ENCODE results near the gene MLPH. TPM values are rescaled to one million over a fixed set of nuclear protein-coding genes. Genes with fewer than 3 reads are reported as not detected.

Gene MLPH
- total RNA-seq, 2 donors from 2014 or later = 0.75 to 1.0 TPM

GRCh38 chr2:237525559-237526157 lies 38.6 kb downstream of the MLPH start:
- Mint-ChIP-seq H3K27ac (no peak overlapping the region), H3K9me3 (no peaks in the 10 kb centered on the region), H3K4me3 (no peak overlapping the region), H3K36me3 (ENCODE audit: low read depth) (no peaks in the 10 kb centered on the region), H3K27me3 (ENCODE audit: insufficient read depth) (no peaks in the 10 kb centered on the region), H3K4me1 (peaks cover 2% of the 10 kb centered on the region)
- WGBS, 2 experiments (ENCODE audit: insufficient coverage in 1 of 2, insufficient read length in 1 of 2) = 92 to 95% methylated on average over 11 to 17 of the region's 17 CpGs
- Histone ChIP-seq H3K9ac (ENCODE audit: extremely low read depth, low read length, poor library complexity, severe bottlenecking) (no peak overlapping the region), H3K27me3 (ENCODE audit: control insufficient read depth, insufficient read depth, low read length, poor library complexity, severe bottlenecking) (no peaks in the 10 kb centered on the region), H3K9me3 (ENCODE audit: control insufficient read depth, low read length) (no peaks in the 10 kb centered on the region), H3K4me1 (ENCODE audit: control insufficient read depth, insufficient read depth, low read length) (no peaks in the 10 kb centered on the region), H3K27ac (ENCODE audit: low read depth, low read length) (no peak overlapping the region), H3K36me3 (ENCODE audit: control insufficient read depth, insufficient read depth, low read length) (no peaks in the 10 kb centered on the region), H3K4me3 (ENCODE audit: low read length) (no peak overlapping the region)
- DNase-seq = no peak
- TF ChIP-seq, protein P1, sequence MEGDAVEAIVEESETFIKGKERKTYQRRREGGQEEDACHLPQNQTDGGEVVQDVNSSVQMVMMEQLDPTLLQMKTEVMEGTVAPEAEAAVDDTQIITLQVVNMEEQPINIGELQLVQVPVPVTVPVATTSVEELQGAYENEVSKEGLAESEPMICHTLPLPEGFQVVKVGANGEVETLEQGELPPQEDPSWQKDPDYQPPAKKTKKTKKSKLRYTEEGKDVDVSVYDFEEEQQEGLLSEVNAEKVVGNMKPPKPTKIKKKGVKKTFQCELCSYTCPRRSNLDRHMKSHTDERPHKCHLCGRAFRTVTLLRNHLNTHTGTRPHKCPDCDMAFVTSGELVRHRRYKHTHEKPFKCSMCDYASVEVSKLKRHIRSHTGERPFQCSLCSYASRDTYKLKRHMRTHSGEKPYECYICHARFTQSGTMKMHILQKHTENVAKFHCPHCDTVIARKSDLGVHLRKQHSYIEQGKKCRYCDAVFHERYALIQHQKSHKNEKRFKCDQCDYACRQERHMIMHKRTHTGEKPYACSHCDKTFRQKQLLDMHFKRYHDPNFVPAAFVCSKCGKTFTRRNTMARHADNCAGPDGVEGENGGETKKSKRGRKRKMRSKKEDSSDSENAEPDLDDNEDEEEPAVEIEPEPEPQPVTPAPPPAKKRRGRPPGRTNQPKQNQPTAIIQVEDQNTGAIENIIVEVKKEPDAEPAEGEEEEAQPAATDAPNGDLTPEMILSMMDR (conservative IDR thresholded peaks at IDR 0.05) = no peak

GRCh38 chr2:237527233-237527632 lies 40.2 kb downstream of the MLPH start:
- Histone ChIP-seq H3K9me3 (ENCODE audit: control insufficient read depth, low read length) (no peaks in the 10 kb centered on the region), H3K36me3 (ENCODE audit: control insufficient read depth, insufficient read depth, low read length) (no peaks in the 10 kb centered on the region), H3K4me1 (ENCODE audit: control insufficient read depth, insufficient read depth, low read length) (no peaks in the 10 kb centered on the region), H3K27ac (ENCODE audit: low read depth, low read length) (no peak overlapping the region), H3K4me3 (ENCODE audit: low read length) (no peak overlapping the region), H3K27me3 (ENCODE audit: control insufficient read depth, insufficient read depth, low read length, poor library complexity, severe bottlenecking) (no peaks in the 10 kb centered on the region), H3K9ac (ENCODE audit: extremely low read depth, low read length, poor library complexity, severe bottlenecking) (no peak overlapping the region)
- TF ChIP-seq, protein P1 (conservative IDR thresholded peaks at IDR 0.05) = no peak
- 94 to 95% methylated on average over 9 to 11 of the region's 11 CpGs for WGBS, 2 experiments (ENCODE audit: insufficient coverage in 1 of 2, insufficient read length in 1 of 2)
- Mint-ChIP-seq H3K27me3 (ENCODE audit: insufficient read depth) (peaks cover 3% of the 10 kb centered on the region), H3K36me3 (ENCODE audit: low read depth) (no peaks in the 10 kb centered on the region), H3K27ac (no peak overlapping the region), H3K4me1 (peaks cover 11% of the 10 kb centered on the region), H3K9me3 (no peaks in the 10 kb centered on the region), H3K4me3 (no peak overlapping the region)
- DNase-seq = no peak

DNA sequence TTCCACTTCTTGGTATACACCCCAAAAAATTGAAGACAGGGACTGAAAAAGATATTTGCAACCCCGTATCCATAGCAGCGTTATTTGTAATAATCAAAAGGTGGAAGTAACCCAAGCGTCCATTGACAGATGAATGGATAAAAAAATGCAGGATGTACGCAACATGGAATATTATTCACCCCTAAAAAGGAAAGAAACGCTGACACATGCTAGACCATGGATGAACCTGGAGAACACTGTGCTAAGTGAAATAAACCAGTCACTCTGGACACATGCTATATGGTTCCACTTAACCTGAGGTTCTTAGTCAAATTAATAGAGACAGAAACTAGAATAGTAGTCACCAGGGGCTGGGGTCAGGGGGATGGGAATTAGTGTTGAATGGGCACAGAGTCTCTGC lies 40.7 kb downstream of the MLPH start:
- Histone ChIP-seq H3K4me3 (ENCODE audit: low read length) (no peak overlapping the region), H3K9me3 (ENCODE audit: control insufficient read depth, low read length) (no peaks in the 10 kb centered on the region), H3K4me1 (ENCODE audit: control insufficient read depth, insufficient read depth, low read length) (no peaks in the 10 kb centered on the region), H3K27me3 (ENCODE audit: control insufficient read depth, insufficient read depth, low read length, poor library complexity, severe bottlenecking) (no peaks in the 10 kb centered on the region), H3K36me3 (ENCODE audit: control insufficient read depth, insufficient read depth, low read length) (no peaks in the 10 kb centered on the region), H3K9ac (ENCODE audit: extremely low read depth, low read length, poor library complexity, severe bottlenecking) (no peak overlapping the region), H3K27ac (ENCODE audit: low read depth, low read length) (no peak overlapping the region)
- WGBS, 2 experiments (ENCODE audit: insufficient coverage in 1 of 2, insufficient read length in 1 of 2) = 97 to 100% methylated on average over 4 to 5 of the region's 5 CpGs
- H3K27me3 Mint-ChIP-seq (ENCODE audit: insufficient read depth) = peaks cover 3% of the 10 kb centered on the region
- DNase-seq = no peak
- H3K9me3 Mint-ChIP-seq = no peaks in the 10 kb centered on the region
- H3K4me3 Mint-ChIP-seq = no peak overlapping the region
- no peaks in the 10 kb centered on the region for H3K36me3 Mint-ChIP-seq (ENCODE audit: low read depth)
- no peak overlapping the region for H3K27ac Mint-ChIP-seq
- TF ChIP-seq, protein P1 (conservative IDR thresholded peaks at IDR 0.05) = no peak
- H3K4me1 Mint-ChIP-seq = peaks cover 11% of the 10 kb centered on the region

Data from endodermal cell (in vitro differentiated cells).